GM12864 (cell line): ENCODE measurements around the gene BAIAP2L2.

ENCODE experiments used
- DNase-seq: peaks from one replicate; pipeline ENCODE4 v3.0.0-alpha.2; 2011; ENCODE audit warnings: low read depth
- H3K4me3 ChIP-seq: 2 replicates; pipeline ENCODE4 v1.5.1; 2011; ENCODE audit warnings: mild to moderate bottlenecking, low read depth, low read length, control low read depth
- CTCF ChIP-seq: IDR thresholded peaks from 2 replicates; pipeline ENCODE4 v1.5.1; 2011; ENCODE audit warnings: low read depth, mild to moderate bottlenecking, moderate library complexity, low read length, control low read depth, inconsistent platforms; ENCODE audit errors: missing control alignments

BAIAP2L2 gene

GRCh38 chr22:38142606-38143005, 32.1 kb upstream of the BAIAP2L2 start:
- DNase-seq, result no peak
- no peak for TF ChIP-seq CTCF

GRCh38 chr22:38141217-38141973, 30.9 kb upstream of the BAIAP2L2 start:
- no peak for DNase-seq
- no peak overlapping the region for H3K4me3 ChIP-seq
- TF ChIP-seq CTCF, result no peak

More at GRCh38 chr22:38142606-38143005, 32.1 kb upstream of the BAIAP2L2 start:
- no peak overlapping the region for H3K4me3 ChIP-seq

- DNase-seq, result no peak
- TF ChIP-seq CTCF, result no peak
- no peak overlapping the region for H3K4me3 ChIP-seq
Measured at GRCh38 chr22:38139901-38140300, 29.4 kb upstream of the BAIAP2L2 start.

- H3K4me3 ChIP-seq, result no peak overlapping the region
- no peak for DNase-seq
- no peak for TF ChIP-seq CTCF
Measured at GRCh38 chr22:38138961-38139360, 28.5 kb upstream of the BAIAP2L2 start.

- DNase-seq, result no peak
- no peak for TF ChIP-seq CTCF
- no peak overlapping the region for H3K4me3 ChIP-seq
Measured at GRCh38 chr22:38137876-38138687, 27.6 kb upstream of the BAIAP2L2 start.

- H3K4me3 ChIP-seq, result no peak overlapping the region
- TF ChIP-seq CTCF, result no peak
- no peak for DNase-seq
Measured at GRCh38 chr22:38136607-38137006, 26.1 kb upstream of the BAIAP2L2 start.
